HepG2 (cell line): Measurements from ENCODE around the gene ASPRV1. TPM values are rescaled to one million over a fixed set of nuclear protein-coding genes. Genes with fewer than 3 reads are reported as not detected.
A peak's percentile ranks its signal among the peaks of the same experiment; 100 is the strongest.

Experiments
- CHD2 ChIP-seq: IDR thresholded peaks from 2 replicates; pipeline ENCODE4 v1.6.1; 2011; ENCODE audit warnings: low read depth, low read length, improper control_type of control experiment
- ETV5 ChIP-seq: IDR thresholded peaks from 2 replicates; pipeline ENCODE4 v1.6.1; 2018; ENCODE audit warnings: missing biosample characterization, missing genetic modification reagents, inconsistent platforms, borderline replicate concordance
- HOXA7 ChIP-seq: sonication (generic); formaldehyde crosslinking; IDR thresholded peaks from 2 replicates; pipeline ENCODE4 v1.8.1; 2022; ENCODE audit warnings: mild to moderate bottlenecking, missing genetic modification reagents, moderate library complexity
- KDM3A ChIP-seq: IDR thresholded peaks from 2 replicates; pipeline ENCODE4 v1.6.1; 2018; ENCODE audit warnings: low read depth, missing compliant biosample characterization
- NCOA2 ChIP-seq: sonication (generic); formaldehyde crosslinking; IDR thresholded peaks from 2 replicates; pipeline ENCODE4 v1.8.0; 2022; ENCODE audit warnings: inconsistent platforms
- NFE2L2 ChIP-seq: fragments of 150-350 bp; IDR thresholded peaks from 2 replicates; pipeline ENCODE4 v1.6.1; 2014; ENCODE audit warnings: low read length
- NR2F6 ChIP-seq, 2 experiments: IDR thresholded peaks; 2 replicates each; pipeline ENCODE4 v1.6.1; 2016; ENCODE audit warnings: antibody characterized with exemption in 1 of 2, mild to moderate bottlenecking in 1 of 2
- PPARG ChIP-seq: conservative IDR thresholded peaks from 2 replicates; pipeline ENCODE4 v1.6.1; 2016; ENCODE audit warnings: missing biosample characterization, missing genetic modification reagents
- RARA ChIP-seq: IDR thresholded peaks from 2 replicates; pipeline ENCODE4 v1.6.1; 2016; ENCODE audit warnings: missing genetic modification reagents, missing compliant biosample characterization
- REST ChIP-seq, 2 experiments: IDR thresholded peaks; 2 replicates each; pipeline ENCODE4 v1.6.1; 2011 to 2012; ENCODE audit warnings: low read length in 2 of 2, borderline replicate concordance in 1 of 2, low read depth in 1 of 2, mild to moderate bottlenecking in 1 of 2, moderate library complexity in 1 of 2
- TBL1XR1 ChIP-seq: fragments of 150-350 bp; IDR thresholded peaks from 2 replicates; pipeline ENCODE4 v1.6.1; 2014; ENCODE audit warnings: borderline replicate concordance, low read length; ENCODE audit not compliant: partially characterized antibody
- ZBTB14 ChIP-seq: sonication (generic); formaldehyde crosslinking; IDR thresholded peaks from 2 replicates; pipeline ENCODE4 v1.4.0; 2020; ENCODE audit warnings: missing genetic modification reagents
- ZFP90 ChIP-seq: sonication (generic); formaldehyde crosslinking; IDR thresholded peaks from 2 replicates; pipeline ENCODE4 v1.8.0; 2022; ENCODE audit warnings: missing genetic modification reagents, mild to moderate bottlenecking, inconsistent platforms, borderline replicate concordance
- ZNF143 ChIP-seq: sonication (generic); formaldehyde crosslinking; IDR thresholded peaks from 2 replicates; pipeline ENCODE4 v1.4.0; 2020; ENCODE audit warnings: missing genetic modification reagents
- ZNF234 ChIP-seq: sonication (generic); formaldehyde crosslinking; conservative IDR thresholded peaks from 2 replicates; pipeline ENCODE4 v1.5.1; 2020; ENCODE audit warnings: mild to moderate bottlenecking, missing genetic modification reagents
- ZNF264 ChIP-seq: sonication (generic); formaldehyde crosslinking; IDR thresholded peaks from 2 replicates; pipeline ENCODE4 v1.4.0; 2020; ENCODE audit warnings: missing genetic modification reagents
- ZNF382 ChIP-seq: sonication (generic); formaldehyde crosslinking; IDR thresholded peaks from 2 replicates; pipeline ENCODE4 v1.5.0; 2020; ENCODE audit warnings: missing genetic modification reagents, mild to moderate bottlenecking, borderline replicate concordance
- ZNF431 ChIP-seq: sonication (generic); formaldehyde crosslinking; IDR thresholded peaks from 2 replicates; pipeline ENCODE4 v1.9.0; 2022; ENCODE audit warnings: missing genetic modification reagents, low read depth, mild to moderate bottlenecking, borderline replicate concordance
- ZNF737 ChIP-seq: sonication (generic); formaldehyde crosslinking; IDR thresholded peaks from 2 replicates; pipeline ENCODE4 v1.5.0; 2020; ENCODE audit warnings: missing genetic modification reagents, mild to moderate bottlenecking, borderline replicate concordance
- ZSCAN22 ChIP-seq: sonication (generic); formaldehyde crosslinking; IDR thresholded peaks from 2 replicates; pipeline ENCODE4 v1.4.0; 2020; ENCODE audit warnings: mild to moderate bottlenecking, missing genetic modification reagents
- ZSCAN9 ChIP-seq: IDR thresholded peaks from 2 replicates; pipeline ENCODE4 v1.6.1; 2016; ENCODE audit warnings: borderline replicate concordance
- polyA plus RNA-seq, 8 experiments: library from polyadenylated mRNA; depleted of rRNA in 3 of 8; stranded (reverse) in 7 of 8; unstranded in 1 of 8; fragments of >200 nt; fragmentation: Illumina TruSeq in 4 of 8; extraction: Trizol in 4 of 8; gene quantifications; 2 replicates each; pipeline versions ENCODE4 v1.2.1 to v1.2.3, GENCODE V29; 2011 to 2016; ENCODE audit warnings: low read depth in 4 of 8, missing spikeins in 1 of 8, mixed read lengths in 1 of 8; ENCODE audit not compliant: insufficient read depth in 1 of 8
- total RNA-seq, 5 experiments: library from RNA; depleted of rRNA; stranded (reverse); fragments of >200 nt; fragmentation: Illumina TruSeq; extraction: Trizol; gene quantifications; 2 replicates each; pipeline ENCODE4 v1.2.3, GENCODE V29; 2016; ENCODE audit warnings: low read depth in 1 of 5
- TF ChIP-seq, protein P1 (sequence below): fragments of 450-650 bp; IDR thresholded peaks from 2 replicates; pipeline ENCODE4 v1.6.1; 2016
- TF ChIP-seq, protein P2 (sequence below): sonication (generic); formaldehyde crosslinking; IDR thresholded peaks from 2 replicates; pipeline ENCODE4 v1.4.0; 2020; ENCODE audit warnings: missing genetic modification reagents

Gene ASPRV1
- total and polyA plus RNA-seq, 2 of the 13 experiments (the other 11 are each of a cell fraction or from before 2014, with no cell fraction given) = 0.40 to 0.48 TPM

- no peak for TF ChIP-seq ZNF234 (CRISPR knock-in tag)
- peak; percentile 69 for TF ChIP-seq NCOA2 (CRISPR knock-in tag)
- TF ChIP-seq TBL1XR1 = peak; percentile 32
- no peak for TF ChIP-seq ZNF382
- 0 out of 2 replicates have a peak, but pooled peaks have one; percentile 53 for TF ChIP-seq KDM3A
- no peak for TF ChIP-seq CHD2
- no peak for TF ChIP-seq ZBTB14 (CRISPR knock-in tag)
- peak; percentile 63 for TF ChIP-seq RARA
- no peak for TF ChIP-seq NFE2L2
- peak; percentile 32; the same call in 1 of the 2 replicates for TF ChIP-seq NR2F6 (IDR thresholded peaks at IDR 0.05)
- TF ChIP-seq NR2F6 (CRISPR knock-in tag; IDR thresholded peaks at IDR 0.05) = peak; percentile 62; the same call in 1 of the 2 replicates
- 0 out of 2 replicates have a peak, but pooled peaks have one; percentile 54 for TF ChIP-seq ZSCAN9 (CRISPR knock-in tag)
- TF ChIP-seq ZNF143 (CRISPR knock-in tag) = no peak
- 0 out of 4 replicates have a peak, but pooled peaks of 1 of the 2 experiments have one; percentile 31 for TF ChIP-seq REST (IDR thresholded peaks at IDR 0.05; ENCODE audit: borderline replicate concordance in 1 of 2, low read depth in 1 of 2, low read length in 2 of 2)
- TF ChIP-seq ZNF431 (CRISPR knock-in tag) = no peak
- no peak for TF ChIP-seq ZNF737 (CRISPR knock-in tag)
- TF ChIP-seq ZNF264 (CRISPR knock-in tag) = peak; percentile 35; the same call in 1 of the 2 replicates
- TF ChIP-seq, protein P1, sequence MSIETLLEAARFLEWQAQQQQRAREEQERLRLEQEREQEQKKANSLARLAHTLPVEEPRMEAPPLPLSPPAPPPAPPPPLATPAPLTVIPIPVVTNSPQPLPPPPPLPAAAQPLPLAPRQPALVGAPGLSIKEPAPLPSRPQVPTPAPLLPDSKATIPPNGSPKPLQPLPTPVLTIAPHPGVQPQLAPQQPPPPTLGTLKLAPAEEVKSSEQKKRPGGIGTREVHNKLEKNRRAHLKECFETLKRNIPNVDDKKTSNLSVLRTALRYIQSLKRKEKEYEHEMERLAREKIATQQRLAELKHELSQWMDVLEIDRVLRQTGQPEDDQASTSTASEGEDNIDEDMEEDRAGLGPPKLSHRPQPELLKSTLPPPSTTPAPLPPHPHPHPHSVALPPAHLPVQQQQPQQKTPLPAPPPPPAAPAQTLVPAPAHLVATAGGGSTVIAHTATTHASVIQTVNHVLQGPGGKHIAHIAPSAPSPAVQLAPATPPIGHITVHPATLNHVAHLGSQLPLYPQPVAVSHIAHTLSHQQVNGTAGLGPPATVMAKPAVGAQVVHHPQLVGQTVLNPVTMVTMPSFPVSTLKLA = no peak
- no peak for TF ChIP-seq ZSCAN22 (CRISPR knock-in tag)
- peak; percentile 37; the same call in 1 of the 2 replicates for TF ChIP-seq ETV5 (CRISPR knock-in tag)
- no peak for TF ChIP-seq ZFP90 (CRISPR knock-in tag)
- TF ChIP-seq PPARG (CRISPR knock-in tag) = peak; percentile 49
- no peak for TF ChIP-seq HOXA7 (CRISPR knock-in tag)
- TF ChIP-seq, protein P2, sequence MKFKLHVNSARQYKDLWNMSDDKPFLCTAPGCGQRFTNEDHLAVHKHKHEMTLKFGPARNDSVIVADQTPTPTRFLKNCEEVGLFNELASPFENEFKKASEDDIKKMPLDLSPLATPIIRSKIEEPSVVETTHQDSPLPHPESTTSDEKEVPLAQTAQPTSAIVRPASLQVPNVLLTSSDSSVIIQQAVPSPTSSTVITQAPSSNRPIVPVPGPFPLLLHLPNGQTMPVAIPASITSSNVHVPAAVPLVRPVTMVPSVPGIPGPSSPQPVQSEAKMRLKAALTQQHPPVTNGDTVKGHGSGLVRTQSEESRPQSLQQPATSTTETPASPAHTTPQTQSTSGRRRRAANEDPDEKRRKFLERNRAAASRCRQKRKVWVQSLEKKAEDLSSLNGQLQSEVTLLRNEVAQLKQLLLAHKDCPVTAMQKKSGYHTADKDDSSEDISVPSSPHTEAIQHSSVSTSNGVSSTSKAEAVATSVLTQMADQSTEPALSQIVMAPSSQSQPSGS (CRISPR knock-in tag) = peak; percentile 98
Measured at GRCh38 chr2:69933839-69934613, 27.4 kb downstream of the ASPRV1 start (continued).
